Ishikawa (cell line): ENCODE measurements around the gene PBX1.

Experiments used
- CEBPB ChIP-seq: IDR thresholded peaks from 2 replicates; pipeline ENCODE4 v1.6.1; 2012
- CREB1 ChIP-seq: IDR thresholded peaks from 2 replicates; pipeline ENCODE4 v1.6.1; 2012; ENCODE audit warnings: low read depth
- EGR1 ChIP-seq: IDR thresholded peaks from 2 replicates; pipeline ENCODE4 v1.6.1; 2012
- EP300 ChIP-seq: IDR thresholded peaks from 2 replicates; pipeline ENCODE4 v1.6.1; 2012; ENCODE audit warnings: borderline replicate concordance
- FOXM1 ChIP-seq: IDR thresholded peaks from 2 replicates; pipeline ENCODE4 v1.6.1; 2012; ENCODE audit warnings: low read depth, borderline replicate concordance
- MAX ChIP-seq: IDR thresholded peaks from 2 replicates; pipeline ENCODE4 v1.6.1; 2012
- NFIC ChIP-seq: IDR thresholded peaks from 2 replicates; pipeline ENCODE4 v1.6.1; 2012
- RAD21 ChIP-seq: IDR thresholded peaks from 2 replicates; pipeline ENCODE4 v1.6.1; 2012; ENCODE audit warnings: low read depth
- REST ChIP-seq: IDR thresholded peaks from 2 replicates; pipeline ENCODE4 v1.6.1; 2012; ENCODE audit warnings: low read depth, mild to moderate bottlenecking
- TAF1 ChIP-seq: IDR thresholded peaks from 2 replicates; pipeline ENCODE4 v1.6.1; 2012; ENCODE audit warnings: low read depth, mild to moderate bottlenecking
- TCF12 ChIP-seq: IDR thresholded peaks from 2 replicates; pipeline ENCODE4 v1.6.1; 2012; ENCODE audit warnings: low read depth
- TEAD4 ChIP-seq: IDR thresholded peaks from 2 replicates; pipeline ENCODE4 v1.6.1; 2012
- USF1 ChIP-seq: IDR thresholded peaks from 2 replicates; pipeline ENCODE4 v1.6.1; 2012
- YY1 ChIP-seq: IDR thresholded peaks from 2 replicates; pipeline ENCODE4 v1.6.1; 2012; ENCODE audit warnings: low read depth
- ZBTB7A ChIP-seq: IDR thresholded peaks from 2 replicates; pipeline ENCODE4 v1.6.1; 2012; ENCODE audit warnings: low read depth

The PBX1 gene

DNA sequence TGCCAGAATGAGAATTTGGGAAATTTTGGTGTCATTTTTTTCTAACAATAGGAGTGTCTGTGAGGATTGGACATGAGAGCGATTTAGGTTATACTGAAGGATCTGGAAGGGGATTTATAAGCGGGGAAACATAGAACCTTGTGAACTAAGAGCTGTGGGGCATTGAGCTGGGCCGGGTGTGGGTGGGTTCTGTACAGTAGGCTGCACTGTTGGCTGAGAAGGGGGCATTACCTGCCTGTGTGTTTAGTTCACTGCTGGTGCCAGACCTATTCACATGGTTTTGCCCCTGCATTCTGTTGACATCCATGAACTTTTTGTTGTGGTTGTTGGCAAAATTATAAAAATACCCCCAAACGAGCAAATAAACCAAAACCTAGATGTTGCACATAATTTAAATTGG is 8.8 kb downstream of the PBX1 start:
- TF ChIP-seq EP300 = no peak
- TF ChIP-seq EGR1 = no peak
- no peak for TF ChIP-seq FOXM1
- TF ChIP-seq RAD21 = no peak
- no peak for TF ChIP-seq TAF1
- no peak for TF ChIP-seq USF1
- TF ChIP-seq MAX = no peak
- TF ChIP-seq TCF12 = no peak
- no peak for TF ChIP-seq NFIC
- no peak for TF ChIP-seq YY1
- TF ChIP-seq CEBPB = no peak
- TF ChIP-seq CREB1 = no peak
- no peak for TF ChIP-seq ZBTB7A

GRCh38 chr1:164569241-164569640 is 10.3 kb downstream of the PBX1 start:
- TF ChIP-seq CREB1 = no peak
- no peak for TF ChIP-seq RAD21
- no peak for TF ChIP-seq USF1
- no peak for TF ChIP-seq ZBTB7A
- TF ChIP-seq EGR1 = no peak
- no peak for TF ChIP-seq MAX
- no peak for TF ChIP-seq YY1
- TF ChIP-seq TEAD4 = no peak
- TF ChIP-seq FOXM1 = no peak
- TF ChIP-seq TCF12 = no peak
- no peak for TF ChIP-seq TAF1
- no peak for TF ChIP-seq REST
- no peak for TF ChIP-seq CEBPB
- no peak for TF ChIP-seq EP300
- TF ChIP-seq NFIC = no peak

DNA sequence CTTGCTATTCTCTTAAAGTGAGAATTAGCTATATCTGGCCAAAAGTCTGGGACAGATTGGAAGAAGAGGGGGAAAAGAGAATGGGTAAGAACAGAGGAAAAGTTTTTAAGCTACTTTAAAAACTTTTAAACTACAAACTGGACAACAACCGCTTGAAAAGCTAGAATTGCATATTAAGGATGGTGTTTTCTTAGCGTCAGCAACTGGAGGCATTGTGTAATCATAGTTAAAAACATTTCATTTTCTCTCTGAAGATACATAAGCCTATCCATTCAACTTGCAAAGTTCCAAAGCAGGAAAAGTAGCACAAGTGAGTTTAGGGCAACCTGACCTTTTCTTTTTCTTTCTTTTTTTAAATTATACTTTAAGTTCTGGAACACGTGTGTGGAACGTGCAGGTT is 10.9 kb downstream of the PBX1 start:
- no peak for TF ChIP-seq ZBTB7A
- TF ChIP-seq CREB1 = no peak
- no peak for TF ChIP-seq EGR1
- no peak for TF ChIP-seq CEBPB
- no peak for TF ChIP-seq REST
- no peak for TF ChIP-seq EP300
- no peak for TF ChIP-seq NFIC
- TF ChIP-seq YY1 = no peak
- no peak for TF ChIP-seq USF1
- no peak for TF ChIP-seq TCF12
- TF ChIP-seq RAD21 = no peak
- no peak for TF ChIP-seq TAF1
- no peak for TF ChIP-seq FOXM1
- TF ChIP-seq TEAD4 = no peak
- no peak for TF ChIP-seq MAX

- no peak for TF ChIP-seq TAF1
- no peak for TF ChIP-seq TCF12
- TF ChIP-seq CREB1 = no peak
- TF ChIP-seq RAD21 = no peak
- TF ChIP-seq MAX = no peak
- no peak for TF ChIP-seq CEBPB
- no peak for TF ChIP-seq TEAD4
Observed at GRCh38 chr1:164571333-164571732, 12.3 kb downstream of the PBX1 start.

DNA sequence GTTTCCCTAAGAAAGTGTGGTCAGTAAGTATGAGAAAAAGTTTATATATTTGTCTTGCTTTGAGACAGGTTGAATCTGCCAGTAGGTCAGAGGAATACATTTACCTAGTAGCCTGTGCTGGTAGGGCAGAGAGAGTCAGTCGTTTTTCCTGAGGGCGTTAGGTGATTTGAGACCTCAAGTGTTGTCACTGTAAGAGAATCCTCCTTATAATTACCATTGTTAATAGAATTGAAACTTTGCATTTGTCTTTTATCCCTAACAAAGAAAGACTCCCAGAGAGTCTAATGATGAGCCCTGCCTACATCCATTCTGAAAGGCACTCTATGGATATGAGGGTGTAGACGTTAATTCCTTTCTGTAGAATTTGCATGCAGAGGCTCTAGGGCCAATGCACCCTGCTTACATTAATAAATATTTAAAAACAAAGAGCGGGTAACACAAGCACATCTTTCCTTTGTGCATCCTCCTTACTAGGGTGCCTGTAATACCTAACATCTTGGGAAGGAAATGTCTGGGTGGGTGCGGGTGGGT is 16.4 kb downstream of the PBX1 start:
- TF ChIP-seq YY1 = no peak
- no peak for TF ChIP-seq ZBTB7A
- no peak for TF ChIP-seq FOXM1
- no peak for TF ChIP-seq NFIC
- TF ChIP-seq TAF1 = no peak
- TF ChIP-seq RAD21 = no peak
- TF ChIP-seq USF1 = no peak
- no peak for TF ChIP-seq TEAD4
- TF ChIP-seq REST = no peak
- no peak for TF ChIP-seq EP300
- TF ChIP-seq MAX = no peak
- TF ChIP-seq CEBPB = no peak
- TF ChIP-seq CREB1 = no peak
- TF ChIP-seq EGR1 = no peak
- TF ChIP-seq TCF12 = no peak
